ENCODE results near the gene NR5A1.

- TF ChIP-seq CTCF (IDR thresholded peaks at IDR 0.05) = no peak
- TF ChIP-seq EP300 (IDR thresholded peaks at IDR 0.05) = no peak
- no peak for TF ChIP-seq POLR2A (IDR thresholded peaks at IDR 0.05; ENCODE audit: low read length)
- TF ChIP-seq SREBF2 (IDR thresholded peaks at IDR 0.05) = no peak
- no peak for TF ChIP-seq MAFK (IDR thresholded peaks at IDR 0.05; ENCODE audit: partially characterized antibody)
- no peak for TF ChIP-seq GATA3 (IDR thresholded peaks at IDR 0.05; ENCODE audit: borderline replicate concordance)
- TF ChIP-seq RFX5 (IDR thresholded peaks at IDR 0.05) = no peak
- no peak for TF ChIP-seq RCOR1 (IDR thresholded peaks at IDR 0.05; ENCODE audit: low read depth, low read length)
- no peak for TF ChIP-seq MYC (IDR thresholded peaks at IDR 0.05; ENCODE audit: borderline replicate concordance, low read length)
- no peak for TF ChIP-seq ELK1 (IDR thresholded peaks at IDR 0.05; ENCODE audit: low read depth, low read length)
- no peak for TF ChIP-seq HMGXB4 (CRISPR knock-in tag; IDR thresholded peaks at IDR 0.05; ENCODE audit: borderline replicate concordance)
These were observed 23.0 kb upstream of the NR5A1 start for GRCh38 chr9:124530246-124530645.

Measured in A549 (cell line).